Measurements from ENCODE around the gene MICAL3.

The MICAL3 gene

DNA sequence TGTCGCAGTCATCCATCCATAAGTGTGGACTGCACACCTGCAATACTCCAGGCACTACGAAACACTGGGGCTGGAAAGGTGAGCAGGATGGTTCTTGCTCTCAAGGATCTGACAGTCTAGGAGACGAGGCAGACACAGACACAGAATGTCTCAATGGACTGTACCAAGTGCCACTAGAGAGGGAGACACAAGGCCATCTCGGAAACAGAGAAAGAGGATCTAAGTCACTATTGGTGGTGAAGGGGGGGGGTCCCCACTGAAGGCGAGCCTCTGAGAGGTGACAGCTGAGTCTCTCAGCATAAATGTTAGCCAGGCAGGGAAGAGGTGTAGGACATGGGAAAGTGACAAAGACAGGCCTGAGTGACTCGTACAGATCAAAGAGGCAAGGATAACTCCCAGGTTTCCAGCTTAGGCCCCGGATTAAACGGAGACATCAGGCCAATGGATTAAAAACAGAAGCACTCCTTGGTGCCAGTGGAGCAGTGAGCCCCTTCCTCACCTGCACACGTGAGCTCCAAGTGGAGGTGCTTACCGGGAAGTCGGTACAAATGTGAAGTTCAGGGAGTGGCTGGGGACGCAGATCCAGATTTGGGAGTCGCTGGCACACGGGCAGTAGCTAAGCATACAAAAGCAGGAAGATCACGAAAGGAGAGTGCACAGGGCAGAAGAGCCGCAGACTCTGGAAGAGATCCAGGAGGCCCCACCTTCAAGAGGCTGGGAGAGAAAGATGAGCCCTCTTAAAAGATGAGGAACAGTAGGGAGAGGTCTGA is 117.2 kb downstream of the MICAL3 start:
- no peak for DNase-seq

DNA sequence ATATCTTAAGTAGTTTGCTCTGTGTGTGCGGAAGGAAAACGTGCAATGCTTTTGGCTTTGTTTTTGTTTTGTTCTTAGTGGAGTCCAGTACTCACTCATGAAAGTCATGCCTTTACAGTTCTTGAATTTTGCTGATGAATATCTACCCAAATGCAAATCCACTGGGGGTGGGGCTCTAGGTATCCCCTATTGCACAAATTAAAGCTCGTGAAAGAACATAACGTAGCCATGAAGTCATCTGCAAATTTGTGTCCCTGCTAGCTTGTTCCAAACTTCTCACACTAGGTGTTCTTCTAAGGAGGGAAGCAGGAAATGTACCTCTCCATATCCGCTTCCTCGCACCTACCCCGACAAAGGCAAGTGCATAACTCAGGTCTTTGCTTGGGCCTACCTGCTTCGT is 118.9 kb downstream of the MICAL3 start:
- DNase-seq: no peak

DNA sequence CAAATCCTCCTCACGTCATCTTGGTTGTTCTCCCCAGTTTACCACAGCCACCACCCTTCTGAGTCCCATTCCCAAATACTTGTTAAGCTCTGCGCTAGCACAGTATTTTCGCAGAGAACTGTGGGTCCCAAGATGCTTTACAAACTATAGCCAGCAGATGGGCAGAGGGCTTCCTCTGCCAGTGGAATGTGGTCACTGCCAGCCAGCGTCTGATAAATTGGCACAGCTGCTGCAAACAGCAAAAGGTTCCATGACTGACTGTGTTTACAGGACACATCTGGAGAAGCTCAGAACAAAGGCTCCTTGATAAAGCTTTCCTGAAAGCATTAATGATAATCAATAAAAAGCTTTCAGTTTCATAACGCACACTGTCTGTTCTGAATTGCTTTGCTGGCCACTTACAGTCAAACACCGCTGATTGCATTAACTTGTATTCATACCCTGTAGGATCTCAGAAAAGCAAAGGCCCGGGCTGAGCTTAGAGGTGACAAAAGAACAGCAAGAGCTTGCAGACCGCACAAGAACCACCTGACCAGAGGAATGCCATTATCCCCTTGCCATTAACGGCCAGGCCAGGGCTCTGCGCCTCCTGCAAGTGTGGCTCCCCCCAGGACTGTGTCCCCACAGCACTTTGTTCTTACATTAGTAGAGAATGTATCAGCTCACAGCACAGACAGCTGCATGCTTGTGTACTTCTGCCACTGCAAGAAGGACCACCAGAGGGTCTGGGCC is 120.6 kb downstream of the MICAL3 start:
- DNase-seq: no peak

DNA sequence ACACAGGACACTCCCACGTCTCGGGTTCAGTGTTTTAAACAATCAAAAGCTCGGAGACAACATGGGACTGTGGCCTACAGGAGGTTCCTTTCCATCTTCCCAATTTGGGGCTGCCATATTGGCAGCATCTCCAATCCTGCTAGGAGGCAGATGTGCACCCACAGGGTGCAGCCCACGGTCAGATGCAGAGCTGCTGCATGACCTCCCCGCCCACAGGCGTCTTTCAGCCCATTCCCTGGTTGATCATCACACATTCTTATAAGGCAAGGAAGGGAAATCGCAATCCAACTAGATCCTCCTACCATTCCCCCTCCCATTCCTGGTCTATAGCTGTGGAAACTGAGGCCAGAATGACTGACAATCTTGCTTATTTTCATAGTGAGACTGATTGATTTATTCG is 121.4 kb downstream of the MICAL3 start:
- no peak for DNase-seq

DNA sequence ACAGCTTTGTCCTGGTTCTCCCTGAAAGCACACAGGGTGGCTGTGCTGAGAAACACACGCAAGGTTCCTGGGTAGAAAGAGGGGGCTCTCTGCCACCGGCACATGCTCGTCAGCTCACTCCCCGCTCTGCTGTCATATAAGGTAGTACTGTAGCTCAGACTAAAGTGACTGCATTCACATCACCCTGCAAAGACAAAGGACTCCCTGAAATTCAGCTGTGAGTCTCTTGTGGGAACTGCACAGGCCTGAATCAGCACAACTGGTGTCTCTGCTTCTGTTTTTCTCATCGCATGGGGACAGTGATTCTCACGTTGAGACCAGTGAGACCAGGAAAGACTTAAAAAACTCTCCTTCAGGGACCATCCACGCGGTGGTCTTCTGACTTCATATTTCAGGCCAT is 126.0 kb downstream of the MICAL3 start:
- DNase-seq: no peak

DNA sequence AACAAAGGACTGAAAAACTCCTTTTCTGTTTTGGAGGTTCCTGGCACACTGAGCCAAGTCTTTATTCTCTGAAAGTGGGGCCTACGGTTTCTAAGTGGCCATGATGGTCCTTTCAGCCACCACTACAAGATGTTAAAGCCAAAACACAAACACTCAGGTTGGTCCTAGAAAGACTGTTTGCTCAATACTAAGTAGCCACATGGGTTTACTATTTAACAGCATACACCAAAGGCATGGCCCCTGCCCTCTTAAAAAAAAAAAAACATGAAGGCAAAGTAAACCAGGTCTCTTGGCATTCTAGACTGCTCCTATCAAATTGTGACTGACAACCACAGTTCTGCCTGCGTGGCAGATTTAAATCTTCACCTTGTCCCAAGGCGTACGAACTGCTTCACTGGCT is 126.5 kb downstream of the MICAL3 start:
- DNase-seq: no peak

DNA sequence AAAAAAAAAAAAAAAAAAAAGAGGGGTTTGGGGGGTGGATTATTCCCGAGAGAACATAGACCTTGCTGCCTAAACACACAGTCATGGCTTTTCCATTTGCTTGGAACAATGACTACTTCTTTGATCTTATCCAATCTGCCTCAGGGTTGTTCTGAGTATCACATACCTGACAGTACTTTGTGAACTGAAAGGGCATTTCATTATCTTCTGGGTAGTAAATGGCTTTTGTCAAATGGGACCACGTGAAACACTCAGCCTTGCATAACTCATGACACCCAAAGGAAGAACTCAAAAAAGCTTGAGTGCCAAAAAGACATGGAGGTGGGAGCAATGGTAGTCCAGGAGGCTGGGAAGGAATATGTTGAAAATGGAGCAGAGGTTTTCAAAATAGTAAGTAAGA is 126.9 kb downstream of the MICAL3 start:
- no peak for DNase-seq

DNA sequence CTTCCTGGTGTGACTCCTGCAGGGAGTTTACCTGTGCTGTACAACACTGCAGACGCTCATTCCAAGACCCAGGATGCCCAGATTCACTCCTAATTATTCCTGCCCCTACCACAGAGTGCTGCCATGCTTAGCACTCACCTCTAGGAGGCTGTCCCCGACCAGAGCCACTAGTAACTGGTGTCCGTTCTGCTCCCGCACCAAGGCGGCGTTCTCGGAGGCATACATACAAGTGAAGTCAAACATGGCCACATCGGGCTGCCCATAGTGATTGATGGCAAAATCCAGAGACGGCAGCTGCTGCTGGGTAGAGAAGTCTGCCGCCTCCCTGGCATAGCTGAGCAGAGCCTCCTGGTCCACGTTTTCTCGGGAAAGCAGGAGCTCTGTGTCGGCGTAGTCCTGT is 127.8 kb downstream of the MICAL3 start:
- DNase-seq: no peak

DNA sequence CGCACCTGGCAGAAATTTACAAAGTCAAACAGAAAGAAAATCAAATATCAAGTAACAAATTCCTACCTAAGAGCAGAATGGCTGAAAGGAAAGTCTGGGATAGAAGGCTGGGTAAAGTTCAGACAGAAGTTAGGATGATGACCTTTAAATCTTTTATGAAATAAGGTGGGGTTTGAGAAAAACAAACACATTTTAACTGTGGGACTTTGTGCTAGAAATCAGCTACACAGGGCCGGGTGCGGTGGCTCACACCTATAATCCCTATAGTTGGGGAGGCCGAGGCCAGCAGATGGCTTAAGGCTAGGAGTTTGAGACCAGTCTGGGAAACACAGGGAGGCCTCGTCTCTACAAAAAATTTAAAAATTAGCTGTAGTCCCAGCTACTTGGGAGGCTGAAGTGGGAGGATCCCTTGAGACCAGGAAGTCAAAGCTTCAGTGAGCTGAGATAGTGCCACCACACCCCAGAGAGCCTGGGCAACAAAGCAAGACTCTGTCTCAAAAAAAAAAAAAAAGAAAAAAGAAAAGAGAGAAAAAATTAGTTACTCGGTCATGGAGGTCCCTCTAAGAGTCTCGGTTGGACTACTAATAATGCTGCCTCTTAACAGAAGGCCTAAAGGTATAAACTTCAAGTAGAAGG is 130.3 kb downstream of the MICAL3 start:
- DNase-seq: no peak

DNA sequence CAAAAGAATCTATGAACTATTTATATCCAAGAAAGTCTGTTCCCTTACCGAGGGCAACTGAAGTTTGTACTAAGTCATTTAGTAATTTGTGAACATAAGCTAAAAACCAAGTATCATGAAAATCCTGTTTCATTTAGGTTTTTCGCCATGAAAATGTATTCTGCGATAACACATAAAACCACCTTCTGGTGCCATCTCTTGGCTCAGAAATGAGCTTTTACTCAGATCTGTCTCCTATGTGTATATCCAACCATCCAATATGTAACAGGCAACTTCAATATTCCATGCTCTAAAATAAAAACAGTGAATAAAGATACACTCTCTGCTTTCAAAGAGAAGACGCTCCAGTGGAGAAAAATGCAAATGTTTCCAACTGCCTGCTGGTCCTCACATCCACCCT is 132.0 kb downstream of the MICAL3 start:
- DNase-seq: no peak

DNA sequence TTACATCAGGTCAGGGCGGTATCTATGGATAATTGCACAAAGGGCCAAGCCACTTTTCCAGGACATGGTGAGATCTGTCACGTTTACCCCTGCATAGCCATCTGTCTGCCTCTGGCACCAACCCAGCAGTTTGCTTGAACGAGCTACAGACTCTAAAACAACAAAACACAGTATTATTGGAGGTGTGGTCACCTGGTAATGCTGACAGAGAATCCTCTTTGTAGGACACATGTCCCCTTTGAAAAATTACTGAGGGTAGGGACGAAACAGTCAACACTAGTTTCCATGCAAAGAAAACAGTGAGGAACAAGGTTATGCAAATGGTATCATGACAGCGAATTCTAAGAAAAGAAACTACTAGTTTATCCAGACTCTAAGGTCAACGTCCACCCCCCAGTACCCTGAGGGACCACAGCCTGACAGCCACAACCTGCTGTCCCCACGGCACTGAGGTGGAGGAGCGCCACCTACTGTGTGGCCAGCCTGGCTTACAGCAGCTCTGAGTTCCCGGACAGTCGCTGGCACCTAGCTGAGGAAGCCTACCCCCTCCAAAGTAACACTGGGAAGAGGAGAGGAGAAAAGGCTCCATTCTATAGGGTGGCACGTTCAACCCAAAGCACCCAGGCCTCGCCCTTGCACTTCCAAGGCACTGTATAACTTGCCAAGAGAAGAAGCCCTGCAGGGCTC is 132.7 kb downstream of the MICAL3 start:
- DNase-seq: no peak

DNA sequence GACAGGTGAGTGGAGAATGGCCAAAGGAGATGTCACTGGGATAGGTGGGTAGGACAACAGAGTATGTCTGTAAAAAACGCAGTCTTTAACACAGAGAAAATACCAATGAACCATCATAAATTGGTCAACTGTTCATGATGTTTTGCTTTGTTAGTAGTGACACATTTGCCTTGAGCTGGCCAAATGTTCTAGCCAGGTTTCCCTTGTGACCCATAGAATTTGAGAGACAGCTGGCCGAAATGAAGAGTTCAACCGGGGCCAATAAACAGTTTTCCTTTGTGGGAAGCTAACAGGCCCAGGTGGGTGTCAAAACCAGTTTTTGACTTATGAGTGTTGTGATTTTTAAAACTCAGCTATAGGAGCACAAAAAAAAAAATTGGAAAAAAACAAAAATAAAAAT is 133.5 kb downstream of the MICAL3 start:
- DNase-seq: no peak

DNA sequence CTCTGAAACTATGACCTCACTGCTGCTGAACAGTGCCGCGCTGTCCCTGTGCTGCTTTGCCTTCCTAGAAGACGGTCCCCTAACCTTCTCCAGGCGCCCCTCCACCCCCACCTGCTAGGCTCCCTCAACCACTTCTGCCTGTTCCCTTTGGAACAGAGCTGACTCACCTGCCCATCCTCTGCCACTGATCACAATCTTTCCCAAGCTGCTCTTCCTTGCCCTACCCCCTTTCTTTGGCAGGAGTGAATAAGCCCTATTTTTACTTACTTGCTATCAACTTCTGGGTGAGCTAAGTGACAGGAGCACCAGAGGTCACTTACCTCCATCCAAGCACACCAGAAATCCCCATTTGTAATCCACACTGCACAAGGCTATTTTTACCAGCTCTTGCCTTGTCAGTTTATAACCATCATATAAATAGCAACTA is 134.1 kb downstream of the MICAL3 start:
- DNase-seq: no peak

DNA sequence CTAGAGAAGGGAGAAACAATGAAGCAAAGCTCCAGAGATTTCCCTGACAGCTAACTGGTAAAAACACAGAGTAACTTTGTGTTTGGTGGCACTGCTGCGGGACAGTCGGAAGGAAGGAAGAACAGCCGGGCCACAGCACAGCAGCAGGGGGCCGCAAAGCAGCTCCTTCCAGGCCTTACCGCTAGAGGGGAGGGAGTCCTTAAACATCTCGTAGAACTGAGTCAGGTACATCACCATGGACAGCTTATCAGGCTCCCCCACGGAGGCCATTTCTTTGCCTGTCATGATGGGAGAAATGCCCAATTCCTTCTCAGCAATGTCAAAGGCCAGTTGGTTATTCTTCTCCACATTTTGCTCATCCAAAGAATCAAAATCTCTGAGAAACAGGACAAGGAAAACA is 135.5 kb downstream of the MICAL3 start:
- no peak for DNase-seq

DNA sequence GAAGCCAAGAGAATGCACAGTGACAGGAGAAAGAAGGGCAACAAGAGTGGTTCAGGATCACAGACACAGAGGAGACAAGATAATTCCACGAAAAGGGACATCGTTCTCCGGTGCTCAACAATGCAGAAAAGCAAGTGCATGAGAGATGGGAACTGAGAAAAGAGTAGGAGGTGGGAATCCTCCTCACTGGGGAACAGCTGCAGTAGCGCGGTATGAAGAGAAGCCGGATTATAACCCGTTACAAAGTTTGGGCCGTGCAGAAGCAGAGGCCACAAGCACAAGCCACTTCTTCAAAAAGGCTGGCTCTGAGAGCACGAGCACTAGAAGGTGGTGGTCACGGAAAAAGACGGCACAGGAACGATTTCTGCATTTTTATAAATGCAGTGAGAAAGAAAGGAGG is 135.9 kb downstream of the MICAL3 start:
- DNase-seq: no peak

DNA sequence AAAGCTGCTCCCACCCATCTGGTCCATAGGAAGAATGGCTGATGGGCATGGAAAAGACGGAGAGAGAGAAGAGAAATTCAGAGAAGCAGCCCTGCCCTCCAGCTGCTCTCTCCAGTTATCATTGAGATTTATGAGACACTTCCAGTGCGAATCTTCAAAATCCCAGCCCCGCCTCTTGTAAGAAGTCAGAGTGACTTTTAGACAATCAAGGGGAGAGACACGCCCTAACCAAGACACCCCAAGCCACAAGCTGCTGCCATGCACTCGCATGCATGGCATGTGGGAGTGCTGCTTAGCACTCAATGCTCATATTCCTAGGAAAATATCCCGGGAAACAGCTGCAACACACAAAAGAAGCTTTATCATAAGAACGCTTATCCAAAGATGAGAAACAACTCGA is 139.5 kb downstream of the MICAL3 start:
- no peak for DNase-seq

DNA sequence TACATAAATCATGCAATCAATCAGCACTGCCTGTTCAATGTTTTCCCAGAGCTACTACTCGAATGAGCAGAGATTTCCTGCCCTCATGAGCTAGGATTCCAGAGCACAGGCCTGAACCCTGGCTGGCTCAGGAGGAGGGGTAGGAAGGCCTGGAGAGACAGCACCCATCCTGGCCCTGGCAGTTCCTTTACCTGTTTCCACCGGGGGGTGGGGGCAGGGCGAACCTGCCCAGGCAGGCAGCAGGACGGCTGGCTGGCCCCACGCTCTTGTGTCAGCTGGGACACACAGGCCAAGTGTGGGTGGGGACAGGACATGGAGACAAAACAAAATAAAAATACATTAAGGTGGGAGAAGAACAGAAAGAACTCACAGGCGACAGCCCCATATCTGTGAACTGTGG is 140.3 kb downstream of the MICAL3 start:
- DNase-seq: no peak

DNA sequence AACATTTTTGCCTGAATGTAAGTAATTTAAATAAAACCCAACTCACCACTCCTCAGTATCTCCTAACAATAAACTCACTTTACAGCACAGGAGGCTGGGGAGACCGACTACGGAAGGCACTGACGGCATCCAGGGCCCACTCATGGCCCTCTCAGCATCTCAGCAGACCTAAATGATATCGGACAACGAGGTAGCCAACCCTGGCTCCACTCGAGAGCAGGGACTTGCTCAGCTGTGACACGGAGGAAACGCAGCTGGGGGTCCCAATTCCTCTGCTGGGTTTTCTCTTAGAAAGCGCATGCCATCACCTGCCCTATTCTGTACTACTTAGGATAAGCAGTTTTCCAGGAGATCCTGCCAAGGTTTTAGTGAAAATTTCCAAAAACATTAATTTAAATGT is 141.0 kb downstream of the MICAL3 start:
- DNase-seq: no peak

DNA sequence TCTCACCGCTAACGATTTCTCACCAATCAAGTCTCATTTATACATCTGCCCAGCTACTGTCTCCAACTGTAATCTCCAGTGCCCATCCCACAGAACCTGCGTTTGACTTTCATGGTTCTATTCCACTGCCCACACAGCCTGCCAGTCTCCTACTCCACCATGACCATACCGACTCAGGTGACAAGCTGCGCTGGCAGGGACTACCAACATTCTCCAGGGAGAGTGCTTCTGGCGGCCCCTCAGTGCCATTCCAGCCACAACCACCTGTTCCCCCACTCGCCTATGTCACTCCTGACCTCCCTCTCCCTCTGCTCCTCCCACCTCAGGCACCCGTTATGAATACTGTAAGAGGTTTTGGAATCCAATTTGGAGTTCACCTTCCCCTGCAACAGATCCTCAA is 141.6 kb downstream of the MICAL3 start:
- no peak for DNase-seq

DNA sequence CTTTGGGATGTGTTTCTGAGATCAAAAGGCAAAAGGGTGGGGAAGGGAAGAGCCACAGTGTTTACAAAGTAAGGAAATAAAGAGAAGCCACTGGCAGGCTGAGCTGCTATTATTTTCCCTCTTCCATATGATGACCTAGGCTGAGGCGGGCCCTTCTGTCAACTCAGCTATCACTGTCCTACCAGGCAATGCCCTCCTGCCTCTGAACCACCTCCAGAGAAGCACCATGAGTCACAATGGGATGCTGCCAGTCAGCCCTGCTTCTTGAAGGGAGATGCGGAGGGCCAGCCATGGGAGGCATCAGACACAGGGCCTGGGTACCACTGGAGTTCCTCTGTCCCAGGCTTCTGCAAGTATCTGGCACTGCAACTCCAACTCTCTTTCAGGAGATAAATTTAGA is 142.2 kb downstream of the MICAL3 start:
- DNase-seq: no peak

DNA sequence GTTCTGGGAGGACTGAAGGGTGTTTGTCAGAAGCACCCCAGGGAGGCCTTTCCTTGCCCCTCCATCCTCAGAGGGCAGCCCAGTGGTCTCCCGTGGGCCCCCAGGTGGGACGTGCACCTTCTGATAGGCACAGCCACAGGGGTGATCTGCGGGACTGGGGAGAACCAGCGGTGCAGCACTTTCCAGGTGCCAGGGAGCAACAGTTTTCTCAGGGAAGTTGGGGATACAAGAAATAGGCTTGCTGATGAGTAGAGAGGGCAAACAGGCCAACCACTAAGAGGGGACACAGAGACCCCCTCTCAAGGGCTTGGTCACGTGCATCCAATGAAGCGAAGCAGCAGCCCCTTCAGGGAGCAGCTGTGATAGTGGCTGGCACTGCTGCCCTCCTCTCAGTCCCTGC is 143.0 kb downstream of the MICAL3 start:
- DNase-seq: no peak

DNA sequence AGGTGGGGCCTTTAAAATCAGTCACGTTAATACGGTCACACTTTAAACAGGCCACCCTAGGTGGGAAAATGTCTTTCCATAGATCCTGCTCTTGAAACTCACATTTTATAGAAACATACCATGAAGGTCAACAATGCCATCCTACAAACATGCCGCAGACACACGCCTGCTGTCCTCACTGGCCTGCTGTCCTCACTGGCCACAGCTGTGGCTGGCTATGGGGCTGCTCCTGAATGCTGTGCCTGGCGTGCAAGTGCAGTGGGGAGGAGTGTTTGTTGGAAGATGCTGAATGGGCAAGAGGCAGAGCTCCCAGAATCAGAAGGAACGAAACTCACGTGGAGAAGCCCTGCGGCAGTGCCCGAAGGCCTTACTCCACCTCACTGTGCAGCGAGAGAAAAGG is 143.9 kb downstream of the MICAL3 start:
- DNase-seq: no peak

DNA sequence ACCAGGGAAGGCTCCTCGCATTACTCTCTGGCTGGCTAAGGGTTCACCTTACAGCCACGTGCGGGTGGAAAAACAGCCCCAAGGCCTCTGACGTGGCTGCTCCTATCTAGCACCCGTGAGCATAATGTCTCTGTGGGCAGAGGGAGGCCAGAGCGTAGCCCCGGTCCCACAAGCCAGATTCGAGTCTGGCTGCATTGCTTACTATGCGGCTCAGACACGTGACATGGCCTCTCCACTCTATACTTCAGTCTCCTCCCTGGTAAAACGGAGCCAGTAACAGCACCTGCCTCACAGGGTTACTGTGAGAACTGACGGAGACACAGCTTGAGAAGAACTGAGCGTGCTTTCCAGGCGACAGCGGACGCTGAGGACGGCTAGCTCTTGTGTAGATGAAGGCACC is 144.3 kb downstream of the MICAL3 start:
- DNase-seq: no peak

DNA sequence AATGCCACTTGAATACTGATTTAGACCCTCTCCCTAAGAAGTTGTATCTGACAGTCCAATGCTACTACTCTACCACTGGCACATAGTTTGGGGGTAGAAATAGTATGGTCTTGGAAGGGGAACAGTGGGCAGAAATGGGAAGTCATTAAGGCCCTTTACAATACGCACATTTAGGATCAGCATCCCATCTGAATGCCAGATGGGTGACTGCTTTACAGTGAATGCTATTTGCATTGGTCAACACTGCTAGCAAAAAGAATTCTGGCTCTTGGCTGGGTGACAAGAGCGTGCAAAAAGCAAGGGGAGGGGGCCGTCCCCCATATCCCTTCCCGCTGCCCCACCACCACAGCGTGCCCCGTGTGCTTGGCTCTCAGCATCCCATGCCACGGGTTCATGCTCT is 145.4 kb downstream of the MICAL3 start:
- no peak for DNase-seq
